Measurements from ENCODE around the gene TRPC6.

Gene TRPC6

DNA sequence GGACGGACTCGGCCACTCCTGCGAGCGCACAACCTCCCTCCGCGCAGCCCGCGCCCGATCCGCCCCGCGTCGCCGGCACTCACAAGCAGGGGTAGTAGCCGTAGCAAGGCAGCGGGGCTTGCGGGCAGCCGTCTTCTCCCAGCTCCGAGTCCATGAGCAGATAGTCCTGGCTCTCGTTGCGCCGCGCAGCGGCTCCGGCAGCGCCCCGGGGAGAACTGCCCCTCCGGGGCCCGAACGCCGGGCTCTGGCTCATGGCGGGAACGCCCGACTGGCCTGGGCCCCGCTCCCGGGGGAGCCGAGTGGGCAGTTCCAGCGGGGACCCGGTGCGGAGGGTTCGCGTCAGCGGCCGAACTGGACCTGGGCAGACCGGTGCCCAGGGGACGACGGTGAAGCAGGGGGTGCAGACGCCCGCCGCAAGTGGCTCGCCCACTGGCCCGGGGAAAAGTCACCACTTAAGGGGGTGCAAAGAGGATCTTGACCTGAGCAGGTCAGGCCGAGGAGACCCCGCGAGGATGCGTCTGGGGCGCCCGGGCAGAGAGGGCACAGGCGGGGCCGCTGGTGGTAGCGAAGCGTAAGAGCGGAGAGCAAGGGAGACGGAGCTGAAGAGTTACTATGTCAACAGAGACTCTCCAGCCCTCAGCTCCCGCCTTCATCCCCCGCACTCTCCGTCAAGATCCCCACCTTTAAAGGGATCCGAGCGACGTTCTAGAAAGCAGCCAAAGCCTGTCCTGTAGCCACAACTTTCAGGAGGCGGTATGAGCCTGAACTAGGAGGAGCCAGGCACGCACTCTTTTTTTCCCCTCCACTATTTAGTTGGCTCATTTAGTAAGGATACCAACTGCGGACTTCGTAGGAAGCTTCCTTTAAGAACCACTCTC, at the start of gene TRPC6:
Gene TRPC6, minus strand, starts transcription at position 757 of the 878 bp plus-strand sequence. Its CDS starts 504 bp downstream, at position 253.
- peak; percentile 76 for DNase-seq (ENCODE audit: low spot score)

DNA sequence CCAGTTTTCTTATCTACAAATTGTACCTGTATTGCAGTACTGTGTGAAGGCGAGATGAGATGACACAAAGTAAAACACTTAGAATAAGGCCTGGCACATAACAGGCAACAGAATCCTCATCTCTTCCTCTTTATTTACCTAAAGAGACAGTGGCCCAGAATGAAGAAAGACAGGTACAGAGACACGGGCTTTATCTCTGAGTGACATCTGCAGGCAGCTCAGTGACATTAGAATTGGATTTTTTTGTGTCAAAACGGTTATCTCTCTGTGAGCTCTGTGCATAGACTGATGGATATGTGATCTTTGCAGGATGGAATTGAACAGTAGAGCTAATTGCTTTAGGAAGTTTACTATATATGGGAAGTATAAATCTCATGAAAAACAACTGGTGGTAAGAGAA, 36.2 kb upstream of the TRPC6 start:
- DNase-seq (ENCODE audit: low spot score), result no peak

DNA sequence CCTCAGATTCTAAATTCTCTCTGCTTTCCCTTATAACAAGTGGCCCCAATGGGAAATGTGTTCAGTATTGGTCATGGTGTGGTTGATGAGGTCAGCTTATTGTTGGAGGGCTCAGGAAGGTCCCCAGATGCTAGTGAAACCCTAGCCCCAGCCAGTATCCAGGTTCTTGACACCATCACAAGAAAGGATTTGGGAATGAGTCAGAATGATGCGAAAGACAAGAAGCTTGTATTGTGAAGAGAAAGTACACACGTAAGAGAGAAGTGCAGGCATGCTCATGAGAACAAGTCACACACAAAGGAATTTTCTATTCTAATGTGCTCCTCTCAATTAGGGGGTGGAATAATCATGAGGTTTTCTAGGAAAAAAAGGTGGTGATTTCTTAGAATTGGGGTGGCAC, 34.9 kb upstream of the TRPC6 start:
- DNase-seq (ENCODE audit: low spot score), result no peak

GRCh38 chr11:101617735-101618332, 34.0 kb upstream of the TRPC6 start:
- DNase-seq (ENCODE audit: low spot score), result no peak

GRCh38 chr11:101612481-101612880, 28.7 kb upstream of the TRPC6 start:
- no peak for DNase-seq (ENCODE audit: low spot score)

GRCh38 chr11:101600924-101601323, 17.1 kb upstream of the TRPC6 start:
- DNase-seq (ENCODE audit: low spot score), result no peak

- no peak for DNase-seq (ENCODE audit: low spot score)
Observed at GRCh38 chr11:101586965-101587364, 3.2 kb upstream of the TRPC6 start.

DNA sequence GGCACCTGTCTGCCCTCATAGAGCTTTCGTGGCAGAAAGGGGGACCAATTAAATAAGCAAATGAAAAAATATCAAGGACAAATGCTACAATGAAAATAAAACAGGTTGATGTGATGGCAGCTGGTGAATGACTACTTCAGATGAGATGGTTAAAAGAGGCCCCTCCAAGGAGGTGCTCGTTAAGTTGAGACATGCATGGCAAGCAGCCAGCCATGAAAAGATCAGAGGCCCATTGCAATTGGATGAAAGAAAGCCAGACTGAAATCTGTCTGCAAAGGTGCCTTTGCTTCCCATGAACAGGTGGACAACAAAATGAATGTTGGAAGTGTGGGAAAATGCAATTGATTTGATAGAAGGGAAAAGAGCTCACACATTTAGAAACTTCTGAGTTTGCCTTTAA, 848 bp upstream of the TRPC6 start:
- DNase-seq (ENCODE audit: low spot score), result no peak

DNA sequence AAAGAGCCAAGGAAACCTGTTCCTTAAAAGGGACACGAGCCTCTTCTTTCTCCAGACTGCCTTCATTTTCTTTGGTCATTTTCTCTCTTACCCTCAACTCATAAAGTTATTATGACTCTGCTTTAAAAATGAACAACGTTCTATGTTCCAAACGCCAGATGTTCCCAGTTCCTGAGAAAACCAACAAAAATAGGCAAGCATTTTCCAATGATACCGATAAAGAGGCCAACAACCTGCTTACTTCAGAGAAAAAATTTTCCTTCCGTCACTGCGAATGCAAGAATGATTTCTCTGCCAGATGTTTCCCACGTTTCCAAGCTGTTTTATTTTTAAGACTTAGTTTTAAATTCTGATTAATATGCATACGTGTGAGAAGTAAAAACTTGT, 315 bp upstream of the TRPC6 start:
- DNase-seq (ENCODE audit: low spot score), result no peak

- no peak for DNase-seq (ENCODE audit: low spot score)
Observed at GRCh38 chr11:101582989-101583250, 887 bp downstream of the TRPC6 start.

GRCh38 chr11:101582236-101582988, 1.4 kb downstream of the TRPC6 start:
- DNase-seq (ENCODE audit: low spot score), result no peak

- DNase-seq (ENCODE audit: low spot score), result no peak
Observed at GRCh38 chr11:101577461-101577860, 6.3 kb downstream of the TRPC6 start.

DNA sequence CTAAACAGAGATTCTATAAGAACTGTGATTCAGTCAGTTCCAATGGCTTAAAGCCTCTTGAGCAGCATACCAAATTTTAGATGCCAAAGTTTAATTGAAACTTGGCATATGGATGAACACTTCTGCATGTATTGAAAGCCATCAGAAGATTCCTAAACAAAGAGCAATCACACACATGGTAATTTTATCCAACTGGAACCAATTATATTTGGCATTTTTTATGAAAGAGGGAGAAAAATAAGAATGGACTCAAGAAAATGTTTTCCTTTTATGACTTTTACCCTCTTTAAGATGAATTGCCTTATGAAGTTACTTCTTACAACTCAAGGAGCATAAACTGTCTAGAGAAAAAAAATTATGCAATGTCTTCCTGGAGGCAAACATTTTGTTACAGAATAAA, 7.4 kb downstream of the TRPC6 start:
- DNase-seq (ENCODE audit: low spot score), result no peak

- DNase-seq (ENCODE audit: low spot score), result no peak
Observed at GRCh38 chr11:101574886-101575285, 8.9 kb downstream of the TRPC6 start.

DNA sequence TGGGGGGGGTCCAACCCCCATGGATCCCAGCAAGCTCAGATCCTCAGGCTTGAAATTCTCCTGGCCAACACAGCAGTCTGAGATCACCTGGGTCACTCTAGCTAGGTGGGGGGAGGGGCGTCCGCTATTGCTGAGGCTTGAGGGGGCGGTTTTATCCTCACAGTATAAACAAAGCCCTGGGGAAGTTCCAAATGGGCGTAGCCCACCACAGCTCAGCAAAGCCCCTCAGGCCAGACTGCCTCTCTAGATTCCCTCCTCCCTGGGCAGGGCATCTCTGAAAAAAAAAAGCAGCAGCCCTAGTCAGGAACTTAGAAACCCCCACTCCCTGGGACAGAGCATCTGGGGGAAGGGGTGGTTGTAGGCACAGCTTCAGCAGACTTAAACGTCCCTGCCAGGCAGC, 16.7 kb downstream of the TRPC6 start:
- peak; percentile 66 for DNase-seq (ENCODE audit: low spot score)

DNA sequence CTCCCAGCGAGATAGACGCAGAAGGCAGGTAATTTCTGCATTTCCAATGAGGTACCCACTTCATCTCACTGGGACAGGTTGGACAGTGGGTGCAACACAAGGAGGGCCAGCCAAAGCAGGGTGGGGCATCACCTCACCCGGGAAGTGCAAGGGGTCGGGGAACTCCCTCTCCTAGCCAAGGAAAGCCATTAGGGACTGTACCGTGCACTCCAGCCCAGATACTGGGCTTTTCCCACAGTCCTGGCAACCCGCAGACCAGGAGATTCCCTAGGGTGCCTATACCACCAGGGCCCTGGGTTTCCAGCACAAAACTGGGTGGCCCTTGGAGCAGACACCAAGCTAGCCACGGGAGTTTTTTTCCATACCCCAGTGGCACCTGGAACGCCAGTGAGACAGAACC, 17.2 kb downstream of the TRPC6 start:
- no peak for DNase-seq (ENCODE audit: low spot score)

GRCh38 chr11:101563166-101563565, 20.6 kb downstream of the TRPC6 start:
- no peak for DNase-seq (ENCODE audit: low spot score)

- no peak for DNase-seq (ENCODE audit: low spot score)
Observed at GRCh38 chr11:101555366-101555765, 28.4 kb downstream of the TRPC6 start.

DNA sequence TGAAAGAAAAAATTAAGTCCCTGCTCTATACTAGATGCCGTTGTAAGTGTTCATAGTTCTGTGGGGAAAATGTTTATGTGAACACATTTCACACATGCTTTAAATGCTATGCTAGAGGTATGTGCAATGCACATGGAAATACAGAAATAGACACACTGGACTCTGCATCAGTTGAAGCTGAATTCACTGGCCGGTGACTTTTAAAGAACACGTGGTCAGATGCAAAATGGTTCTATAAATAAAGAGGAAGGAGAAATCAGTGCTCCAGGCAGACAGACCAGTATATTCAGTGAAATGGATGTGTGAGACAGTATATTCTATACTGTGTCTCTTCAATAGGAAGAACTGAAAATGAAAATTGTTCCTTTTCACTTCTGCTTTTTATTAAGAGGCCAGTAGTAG, 29.9 kb downstream of the TRPC6 start:
- no peak for DNase-seq (ENCODE audit: low spot score)

- DNase-seq (ENCODE audit: low spot score), result no peak
Observed at GRCh38 chr11:101552888-101553287, 30.9 kb downstream of the TRPC6 start.

DNA sequence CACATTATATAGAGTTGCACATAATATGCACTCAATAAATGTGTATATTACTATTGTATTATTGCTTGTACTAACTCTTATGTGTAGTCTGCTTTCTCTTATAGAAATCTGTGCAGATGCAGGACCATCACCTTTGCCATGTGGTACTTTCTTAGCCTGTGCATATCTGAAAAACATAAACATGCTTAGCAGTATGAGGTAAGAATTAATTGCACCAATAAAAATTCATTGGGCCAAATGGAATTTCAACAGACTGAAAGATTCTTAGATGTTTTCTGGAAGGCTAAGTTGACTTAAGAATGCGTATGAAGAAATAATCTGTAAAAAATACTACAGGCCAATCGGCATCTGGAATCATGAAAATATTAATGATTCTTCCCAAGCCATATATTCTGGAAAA, 55.3 kb downstream of the TRPC6 start:
- no peak for DNase-seq (ENCODE audit: low spot score)

DNA sequence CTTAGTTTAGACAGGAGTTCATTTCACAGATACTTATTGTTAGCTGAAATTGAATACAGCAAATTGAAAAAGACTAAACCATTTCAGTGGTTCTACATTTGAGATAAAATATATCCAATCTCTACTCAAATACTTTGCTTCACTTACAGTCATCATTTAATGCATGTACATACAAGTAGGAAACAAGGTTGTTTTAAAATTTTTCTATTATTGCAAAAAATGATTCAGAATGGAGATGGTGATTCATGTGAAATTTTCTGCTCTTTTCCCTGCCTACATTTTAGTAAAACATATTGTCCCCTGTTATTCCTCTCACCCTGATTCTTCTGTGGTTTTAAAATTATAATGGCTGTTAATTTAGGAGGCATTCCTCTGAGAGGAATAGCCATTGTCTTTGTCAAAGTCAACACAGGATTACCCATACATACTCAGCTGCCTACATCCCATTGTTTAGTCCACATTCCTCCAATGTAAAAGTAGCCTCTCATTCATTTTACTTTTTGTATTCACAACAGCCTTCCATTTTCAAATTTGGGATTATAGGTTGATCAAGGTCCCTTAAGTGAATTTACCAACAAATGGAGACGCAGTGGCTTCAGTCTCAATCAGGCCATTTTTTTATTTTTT, 60.1 kb downstream of the TRPC6 start:
- no peak for DNase-seq (ENCODE audit: low spot score)

- no peak for DNase-seq (ENCODE audit: low spot score)
Observed at GRCh38 chr11:101523193-101523592, 60.6 kb downstream of the TRPC6 start.

Measured in ecto neural progenitor cell (in vitro differentiated cells).